Activated CD8-positive, alpha-beta memory T cell treated with anti-CD3 and anti-CD28 coated beads, Interleukin-2, amount 50 U/mL, for 4 hours (primary cell): ENCODE measurements around the gene TUBA1B.

Experiments used
- DNase-seq: peaks from one replicate; pipeline ENCODE4 v3.0.0-alpha.2; 2020

The TUBA1B gene

GRCh38 chr12:49126852-49127763, 4.1 kb downstream of the TUBA1B start:
- DNase-seq, result no peak

- no peak for DNase-seq
Observed at GRCh38 chr12:49121047-49121696, 10.0 kb downstream of the TUBA1B start.

GRCh38 chr12:49111206-49111605, 20.0 kb downstream of the TUBA1B start:
- no peak for DNase-seq

GRCh38 chr12:49110464-49111155, 20.6 kb downstream of the TUBA1B start, which contains the start of gene LMBR1L:
LMBR1L (minus strand) TSS chr12:49110847; CDS start chr12:49110555, 292 bp downstream.
- peak; percentile 96 for DNase-seq

- DNase-seq, result no peak
Observed at GRCh38 chr12:49109641-49110463, 21.3 kb downstream of the TUBA1B start.

- no peak for DNase-seq
Observed at GRCh38 chr12:49108958-49109404, 22.2 kb downstream of the TUBA1B start.

- DNase-seq, result no peak
Observed at GRCh38 chr12:49105504-49106084, 25.6 kb downstream of the TUBA1B start.

GRCh38 chr12:49104822-49105221, 26.4 kb downstream of the TUBA1B start:
- DNase-seq, result no peak

GRCh38 chr12:49100380-49100779, 30.8 kb downstream of the TUBA1B start:
- no peak for DNase-seq

GRCh38 chr12:49098703-49099102, 32.5 kb downstream of the TUBA1B start:
- DNase-seq, result no peak

- peak; percentile 63 for DNase-seq
Observed at GRCh38 chr12:49098035-49098451, 33.2 kb downstream of the TUBA1B start.

- DNase-seq, result no peak
Observed at GRCh38 chr12:49097381-49097780, 33.8 kb downstream of the TUBA1B start.

GRCh38 chr12:49094975-49095365, 36.2 kb downstream of the TUBA1B start:
- no peak for DNase-seq

GRCh38 chr12:49094160-49094974, 36.8 kb downstream of the TUBA1B start, which contains the start of gene DHH:
DHH (minus strand) TSS chr12:49094801; CDS start chr12:49094512, 289 bp downstream.
- no peak for DNase-seq

- no peak for DNase-seq
Observed at GRCh38 chr12:49093792-49094159, 37.4 kb downstream of the TUBA1B start.

- DNase-seq, result no peak
Observed at GRCh38 chr12:49092816-49093406, 38.3 kb downstream of the TUBA1B start.

GRCh38 chr12:49092086-49092815, 38.9 kb downstream of the TUBA1B start:
- peak; percentile 68 for DNase-seq

- no peak for DNase-seq
Observed at GRCh38 chr12:49091836-49092085, 39.4 kb downstream of the TUBA1B start.

GRCh38 chr12:49091056-49091835, 39.9 kb downstream of the TUBA1B start:
- DNase-seq, result no peak
